PC-3 (cell line): Measurements from ENCODE around the gene WDR91. TPM values are rescaled to one million over a fixed set of nuclear protein-coding genes. Genes with fewer than 3 reads are reported as not detected.

ENCODE experiments used
- ATAC-seq: fragments of 200-7000 bp; cut with Tn5 transposase; 2 replicates; pipeline ENCODE4 v1.9.1; 2020; ENCODE audit warnings: mild to moderate bottlenecking, moderate library complexity
- BruUV-seq: library from RNA; stranded (reverse); fragments of 400-500 nt; replicated peaks from 2 replicates; lab custom pipeline; 2021; lab: Mats Ljungman, UMichigan
- CTCF ChIA-PET: fragments of 300-600 bp; sonication (Branson Sonifier 250); formaldehyde crosslinking; loops from one replicate; lab custom pipeline; 2022; ENCODE audit warnings: antibody characterized with exemption; lab: Charles Lee
- POLR2A ChIA-PET: fragments of 300-600 bp; sonication (Branson Sonifier 250); formaldehyde crosslinking; loops from one replicate; lab custom pipeline; 2022; ENCODE audit warnings: antibody characterized with exemption; ENCODE audit not compliant: unreplicated experiment; lab: Charles Lee
- DNase-seq: peaks from one replicate; pipeline ENCODE4 v3.0.0-alpha.2; 2015
- H2AFZ ChIP-seq: fragments of 300-600 bp; sonication (generic); 2 replicates; pipeline ENCODE4 v1.6.0; 2016; ENCODE audit warnings: antibody characterized with exemption, low read length
- H3F3A ChIP-seq: fragments of 300-600 bp; sonication (generic); one replicate; pipeline ENCODE4 v1.6.0; 2017; ENCODE audit warnings: antibody characterized with exemption, low read length, control low read depth, mild to moderate bottlenecking; ENCODE audit not compliant: unreplicated experiment
- H3K27ac ChIP-seq: fragments of 300-600 bp; sonication (generic); 2 replicates; pipeline ENCODE4 v1.5.1; 2016; ENCODE audit warnings: mild to moderate bottlenecking, low read length
- H3K27me3 ChIP-seq: fragments of 300-600 bp; sonication (generic); 2 replicates; pipeline ENCODE4 v1.6.1; 2016; ENCODE audit warnings: low read length, mixed read lengths
- H3K36me3 ChIP-seq: fragments of 300-600 bp; sonication (generic); 2 replicates; pipeline ENCODE4 v1.6.1; 2016; ENCODE audit warnings: low read depth, mixed run types, low read length, mixed read lengths
- H3K4me1 ChIP-seq: fragments of 300-600 bp; sonication (generic); 2 replicates; pipeline ENCODE4 v1.5.1; 2016; ENCODE audit warnings: low read length; ENCODE audit not compliant: insufficient read depth
- H3K4me2 ChIP-seq: fragments of 300-600 bp; sonication (generic); 2 replicates; pipeline ENCODE4 v1.6.0; 2016; ENCODE audit warnings: low read length
- H3K4me3 ChIP-seq: fragments of 300-600 bp; sonication (generic); 2 replicates; pipeline ENCODE4 v1.5.1; 2016; ENCODE audit warnings: mild to moderate bottlenecking, low read length, mixed read lengths
- H3K79me2 ChIP-seq: fragments of 300-600 bp; sonication (generic); 2 replicates; pipeline ENCODE4 v1.6.1; 2017; ENCODE audit warnings: low read length, mixed read lengths
- H3K9ac ChIP-seq: fragments of 300-600 bp; sonication (generic); 2 replicates; pipeline ENCODE4 v1.6.0; 2016; ENCODE audit warnings: mild to moderate bottlenecking, low read length
- H3K9me2 ChIP-seq: fragments of 300-600 bp; sonication (generic); replicated peaks from 2 replicates; pipeline ENCODE4 v1.6.1; 2016; ENCODE audit warnings: mixed run types, low read length, mixed read lengths
- H3K9me3 ChIP-seq: fragments of 300-600 bp; sonication (generic); 2 replicates; pipeline ENCODE4 v1.6.1; 2016; ENCODE audit warnings: low read length, mixed read lengths
- H4K20me1 ChIP-seq: fragments of 300-600 bp; sonication (generic); 2 replicates; pipeline ENCODE4 v1.6.1; 2016; ENCODE audit warnings: low read length, mixed read lengths
- CTCF ChIP-seq: fragments of 300-600 bp; sonication (generic); conservative IDR thresholded peaks from 2 replicates; pipeline ENCODE4 v1.5.1; 2017; ENCODE audit warnings: antibody characterized with exemption, low read depth, mild to moderate bottlenecking, low read length
- EZH2 ChIP-seq: fragments of 300-600 bp; sonication (generic); IDR thresholded peaks from one replicate; pipeline ENCODE4 v1.6.1; 2017; ENCODE audit warnings: antibody characterized with exemption, mild to moderate bottlenecking, low read length; ENCODE audit not compliant: unreplicated experiment
- EZH2phosphoT487 ChIP-seq: fragments of 300-600 bp; sonication (generic); IDR thresholded peaks from 2 replicates; pipeline ENCODE4 v1.6.1; 2018; ENCODE audit warnings: mild to moderate bottlenecking, antibody characterized with exemption, low read length, borderline replicate concordance
- intact Hi-C: fragments of 100-400 bp; cut with micrococcal nuclease; formaldehyde crosslinking; loops from 2 replicates; pipeline ENCODE4 v1.9.0; 2023
- total RNA-seq: library from RNA; depleted of rRNA; stranded (reverse); fragments of >200 nt; gene quantifications from 2 replicates; pipeline ENCODE4 v1.2.3, GENCODE V29; 2014

WDR91 gene
- total RNA-seq, 1 experiment from 2014 or later, result 12.3 TPM

GRCh38 chr7:135188298-135188984 lies 22.9 kb downstream of the WDR91 start:
- no peak overlapping the region for H3K9ac ChIP-seq
- ATAC-seq, result no peak
- H3F3A ChIP-seq, result no peaks in the 10 kb centered on the region
- H3K27me3 ChIP-seq, result no peaks in the 10 kb centered on the region
- no peaks in the 10 kb centered on the region for H3K9me2 ChIP-seq
- ChIA-PET POLR2A (no interaction called here), CTCF (no interaction called here)
- BruUV-seq, result no TSS peak
- no peaks in the 10 kb centered on the region for H3K9me3 ChIP-seq
- H3K4me1 ChIP-seq, result no peaks in the 10 kb centered on the region
- H3K36me3 ChIP-seq, result no peaks in the 10 kb centered on the region; the same call in 1 of the 2 replicates
- H3K27ac ChIP-seq, result no peak overlapping the region
- no peaks in the 10 kb centered on the region for H3K79me2 ChIP-seq
- H4K20me1 ChIP-seq, result no peaks in the 10 kb centered on the region
- H3K4me3 ChIP-seq, result no peak overlapping the region
- no peak overlapping the region for H3K4me2 ChIP-seq
- intact Hi-C loops, result no loop called here
- DNase-seq, result no peak
- H2AFZ ChIP-seq, result no peak overlapping the region
- no peak for TF ChIP-seq EZH2phosphoT487
- no peak for TF ChIP-seq EZH2
- TF ChIP-seq CTCF, result no peak

GRCh38 chr7:135186841-135187253 lies 24.5 kb downstream of the WDR91 start:
- no peak for ATAC-seq
- H3K9ac ChIP-seq, result no peak overlapping the region
- CTCF ChIA-PET, result no interaction called here
- H3F3A ChIP-seq, result no peaks in the 10 kb centered on the region
- no peak for DNase-seq
- H3K9me3 ChIP-seq, result peaks cover 6% of the 10 kb centered on the region; the same call in 1 of the 2 replicates
- BruUV-seq, result no TSS peak
- H3K27ac ChIP-seq, result no peak overlapping the region
- no peak overlapping the region for H2AFZ ChIP-seq
- H3K36me3 ChIP-seq, result peaks cover 10% of the 10 kb centered on the region; the same call in 1 of the 2 replicates
- no peaks in the 10 kb centered on the region for H3K79me2 ChIP-seq
- no peak overlapping the region for H3K4me3 ChIP-seq
- no peak for TF ChIP-seq EZH2
- TF ChIP-seq CTCF, result no peak
- no peak for TF ChIP-seq EZH2phosphoT487
- POLR2A ChIA-PET, result no interaction called here
- H3K4me1 ChIP-seq, result no peaks in the 10 kb centered on the region
- no peaks in the 10 kb centered on the region for H3K9me2 ChIP-seq
- intact Hi-C loops, result no loop called here
- no peaks in the 10 kb centered on the region for H3K27me3 ChIP-seq
- no peak overlapping the region for H3K4me2 ChIP-seq
- H4K20me1 ChIP-seq, result no peaks in the 10 kb centered on the region

GRCh38 chr7:135186261-135186540 lies 25.1 kb downstream of the WDR91 start:
- ATAC-seq, result no peak
- Histone ChIP-seq H3K4me1 (no peaks in the 10 kb centered on the region), H3K27ac (no peak overlapping the region), H3K4me3 (no peak overlapping the region), H3K4me2 (no peak overlapping the region), H3K9me3 (peaks cover 12% of the 10 kb centered on the region), H3F3A (no peaks in the 10 kb centered on the region), H3K9ac (no peak overlapping the region), H3K36me3 (peaks cover 14% of the 10 kb centered on the region; the same call in 1 of the 2 replicates), H4K20me1 (no peaks in the 10 kb centered on the region), H3K79me2 (no peaks in the 10 kb centered on the region), H2AFZ (no peak overlapping the region), H3K9me2 (no peaks in the 10 kb centered on the region), H3K27me3 (no peaks in the 10 kb centered on the region)
- DNase-seq, result no peak
- intact Hi-C loops, result no loop called here
- BruUV-seq, result no TSS peak
- TF ChIP-seq EZH2phosphoT487 (no peak), EZH2 (no peak), CTCF (no peak)
- ChIA-PET POLR2A (no interaction called here), CTCF (no interaction called here)
